VCaP (cell line): ENCODE data around the gene FSIP1.
A peak's percentile ranks its signal among the peaks of the same experiment; 100 is the strongest.

ENCODE experiments used
- H3K27ac ChIP-seq: fragments of 450-650 bp; 2 replicates; pipeline ENCODE4 v1.5.1; 2017
- CTCF ChIP-seq: fragments of 450-650 bp; conservative IDR thresholded peaks from 2 replicates; pipeline ENCODE4 v1.5.1; 2017; ENCODE audit warnings: mild to moderate bottlenecking, moderate library complexity

FSIP1 gene

DNA sequence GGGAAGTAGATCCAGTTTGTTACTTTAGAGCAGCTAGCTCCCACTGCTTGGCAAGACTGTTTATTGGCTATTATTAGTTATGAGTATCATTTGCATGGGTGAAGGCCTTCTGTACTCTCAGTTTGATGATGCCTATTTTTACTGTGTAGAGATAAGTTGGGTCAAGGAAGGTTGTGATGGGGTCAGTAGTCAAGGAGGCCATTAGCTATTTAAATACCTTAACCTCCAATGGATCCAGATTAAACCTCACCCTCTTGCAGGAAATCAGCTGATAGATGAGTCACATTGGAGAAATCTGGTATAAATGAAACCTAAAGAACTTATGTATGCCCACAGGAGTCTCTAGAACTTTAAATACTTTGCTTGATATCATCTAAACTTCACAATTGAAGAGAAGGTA lies 156.8 kb downstream of the FSIP1 start:
- TF ChIP-seq CTCF, result no peak
- H3K27ac ChIP-seq, result no peak overlapping the region

GRCh38 chr15:39625451-39625850 lies 157.2 kb downstream of the FSIP1 start:
- H3K27ac ChIP-seq, result no peak overlapping the region
- no peak for TF ChIP-seq CTCF

- no peak for TF ChIP-seq CTCF
- no peak overlapping the region for H3K27ac ChIP-seq
These were observed 157.8 kb downstream of the FSIP1 start for GRCh38 chr15:39624806-39625205.

- TF ChIP-seq CTCF, result no peak
- H3K27ac ChIP-seq, result no peak overlapping the region
These were observed 159.1 kb downstream of the FSIP1 start for GRCh38 chr15:39623529-39623931.

GRCh38 chr15:39622660-39623516 lies 159.8 kb downstream of the FSIP1 start:
- no peak for TF ChIP-seq CTCF
- H3K27ac ChIP-seq, result peak overlapping the region; percentile 41; the same call in 1 of the 2 replicates

DNA sequence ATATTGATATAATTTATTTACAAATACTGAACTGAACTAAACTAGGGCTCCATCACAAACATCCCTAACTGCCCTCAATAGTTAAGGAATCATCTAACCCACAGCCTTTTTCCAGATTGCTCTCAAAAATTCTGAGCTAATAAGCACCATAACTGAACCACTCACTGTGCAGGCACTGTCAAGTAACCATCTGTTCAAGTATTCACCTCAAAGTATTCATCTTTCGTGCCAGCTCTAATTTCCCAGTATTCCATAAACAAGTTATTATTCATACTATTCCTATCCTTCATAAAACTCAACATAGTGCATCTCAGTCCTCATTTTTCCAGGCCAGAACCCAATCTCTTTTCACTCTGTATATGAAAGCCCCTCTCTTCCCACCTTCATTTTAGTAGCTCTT lies 160.7 kb downstream of the FSIP1 start:
- TF ChIP-seq CTCF, result no peak
- peak overlapping the region; percentile 41 for H3K27ac ChIP-seq

GRCh38 chr15:39621210-39621609 lies 161.4 kb downstream of the FSIP1 start:
- H3K27ac ChIP-seq, result peak overlapping the region; percentile 41

More at GRCh38 chr15:39621210-39621609, 161.4 kb downstream of the FSIP1 start:
- no peak for TF ChIP-seq CTCF
